ENCODE data around the gene MARCHF10.

DNA sequence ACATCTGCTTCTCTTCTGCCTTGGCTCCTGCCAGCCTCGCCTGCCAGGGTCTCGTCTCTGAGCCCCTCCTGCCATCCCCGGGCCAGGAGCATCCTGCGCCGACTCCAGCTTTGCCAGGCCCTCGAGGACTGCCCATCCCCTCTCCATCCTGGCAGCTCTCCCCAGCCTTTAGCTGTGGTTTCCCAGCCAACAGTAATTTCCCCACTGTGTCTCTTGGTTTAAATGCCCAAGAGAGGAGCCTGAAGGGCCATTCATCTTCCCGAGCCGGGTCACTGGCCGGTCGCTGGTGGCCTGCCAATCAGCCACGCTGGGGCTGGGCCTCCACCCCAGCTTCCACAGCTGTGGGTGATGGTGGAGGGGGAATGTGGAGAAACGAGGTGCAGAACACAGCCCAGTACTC is 132.9 kb downstream of the MARCHF10 start:
- no peak for TF ChIP-seq POLR2A (IDR thresholded peaks at IDR 0.05; ENCODE audit: low read length)
- no peak for TF ChIP-seq GATA1 (IDR thresholded peaks at IDR 0.05; ENCODE audit: low read depth, low read length)
